ENCODE results near the gene PATJ. TPM values are rescaled to one million over a fixed set of nuclear protein-coding genes. Genes with fewer than 3 reads are reported as not detected.

The PATJ gene
- total RNA-seq, 2 donors from 2014 or later, result 42.7 to 67.5 TPM

GRCh38 chr1:62090016-62090415 lies 347.7 kb downstream of the PATJ start:
- TF ChIP-seq POLR2A (IDR thresholded peaks at IDR 0.05) (no peak), CTCF (IDR thresholded peaks at IDR 0.05) (no peak), POLR2AphosphoS5 (IDR thresholded peaks at IDR 0.05) (no peak)
- 27% methylated on average over 5 of the region's 5 CpGs for WGBS
- no peak overlapping the region for H3K4me3 ChIP-seq
- H3K36me3 ChIP-seq, result no peaks in the 10 kb centered on the region
- H3K9me3 ChIP-seq, result no peaks in the 10 kb centered on the region
- no peak overlapping the region for H3K27ac ChIP-seq
- no peaks in the 10 kb centered on the region for H3K27me3 ChIP-seq (replicated peaks; ENCODE audit: insufficient read depth)
- no peaks in the 10 kb centered on the region for H3K4me1 ChIP-seq (replicated peaks)
- intact Hi-C loops (cut with DNase I), result no loop called here
- no peak for DNase-seq (ENCODE audit: low spot score)

- H3K27ac ChIP-seq, result no peak overlapping the region
- intact Hi-C loops (cut with DNase I), result no loop called here
- H3K4me1 ChIP-seq (replicated peaks), result no peaks in the 10 kb centered on the region
- H3K36me3 ChIP-seq, result no peaks in the 10 kb centered on the region
- H3K27me3 ChIP-seq (replicated peaks; ENCODE audit: insufficient read depth), result no peaks in the 10 kb centered on the region
- WGBS, result 77% methylated on average over 4 of the region's 4 CpGs
- TF ChIP-seq POLR2A (IDR thresholded peaks at IDR 0.05), result no peak
- H3K4me3 ChIP-seq, result no peak overlapping the region
- DNase-seq (ENCODE audit: low spot score), result no peak
- no peaks in the 10 kb centered on the region for H3K9me3 ChIP-seq
Observed at GRCh38 chr1:62092110-62092509, 349.8 kb downstream of the PATJ start.

- intact Hi-C loops (cut with DNase I), result no loop called here
- Histone ChIP-seq H3K4me1 (replicated peaks) (no peaks in the 10 kb centered on the region), H3K36me3 (no peaks in the 10 kb centered on the region), H3K27ac (no peak overlapping the region), H3K9me3 (no peaks in the 10 kb centered on the region), H3K27me3 (replicated peaks; ENCODE audit: insufficient read depth) (no peaks in the 10 kb centered on the region), H3K4me3 (no peak overlapping the region)
- TF ChIP-seq POLR2AphosphoS5 (IDR thresholded peaks at IDR 0.05), result no peak
- no peak for TF ChIP-seq POLR2A (IDR thresholded peaks at IDR 0.05)
- no peak for TF ChIP-seq CTCF (IDR thresholded peaks at IDR 0.05)
- WGBS, result 44% methylated on average over 3 of the region's 3 CpGs
- no peak for DNase-seq (ENCODE audit: low spot score)
Observed at GRCh38 chr1:62093261-62093660, 351.0 kb downstream of the PATJ start.

- H3K36me3 ChIP-seq, result no peaks in the 10 kb centered on the region
- intact Hi-C loops (cut with DNase I), result no loop called here
Observed at GRCh38 chr1:62097464-62097863, 355.2 kb downstream of the PATJ start.

GRCh38 chr1:62100442-62100841 lies 358.2 kb downstream of the PATJ start:
- H3K27me3 ChIP-seq (replicated peaks; ENCODE audit: insufficient read depth), result no peaks in the 10 kb centered on the region

More at GRCh38 chr1:62097464-62097863, 355.2 kb downstream of the PATJ start:
- Histone ChIP-seq H3K4me3 (no peak overlapping the region), H3K9me3 (no peaks in the 10 kb centered on the region), H3K27ac (no peak overlapping the region), H3K4me1 (replicated peaks) (no peaks in the 10 kb centered on the region), H3K27me3 (replicated peaks; ENCODE audit: insufficient read depth) (no peaks in the 10 kb centered on the region)
- DNase-seq (ENCODE audit: low spot score), result no peak
- TF ChIP-seq CTCF (IDR thresholded peaks at IDR 0.05) (no peak), POLR2AphosphoS5 (IDR thresholded peaks at IDR 0.05) (no peak), POLR2A (IDR thresholded peaks at IDR 0.05) (no peak)
- 97% methylated on average over 3 of the region's 3 CpGs for WGBS

GRCh38 chr1:62103846-62104245 lies 361.6 kb downstream of the PATJ start:
- Histone ChIP-seq H3K9me3 (no peaks in the 10 kb centered on the region), H3K36me3 (no peaks in the 10 kb centered on the region), H3K27ac (no peak overlapping the region), H3K4me1 (replicated peaks) (no peaks in the 10 kb centered on the region), H3K4me3 (no peak overlapping the region), H3K27me3 (replicated peaks; ENCODE audit: insufficient read depth) (no peaks in the 10 kb centered on the region)
- no peak for DNase-seq (ENCODE audit: low spot score)
- no peak for TF ChIP-seq POLR2AphosphoS5 (IDR thresholded peaks at IDR 0.05)
- TF ChIP-seq POLR2A (IDR thresholded peaks at IDR 0.05), result no peak
- no peak for TF ChIP-seq CTCF (IDR thresholded peaks at IDR 0.05)
- intact Hi-C loops (cut with DNase I), result no loop called here
- WGBS, result 99% methylated on average over 3 of the region's 3 CpGs

More at GRCh38 chr1:62100442-62100841, 358.2 kb downstream of the PATJ start:
- WGBS, result 98% methylated on average over 2 of the region's 2 CpGs
- Histone ChIP-seq H3K9me3 (no peaks in the 10 kb centered on the region), H3K4me3 (no peak overlapping the region), H3K4me1 (replicated peaks) (no peaks in the 10 kb centered on the region), H3K27ac (no peak overlapping the region), H3K36me3 (no peaks in the 10 kb centered on the region)
- TF ChIP-seq POLR2AphosphoS5 (IDR thresholded peaks at IDR 0.05), result no peak
- intact Hi-C loops (cut with DNase I), result no loop called here
- no peak for DNase-seq (ENCODE audit: low spot score)
